D721Med (cell line): ENCODE measurements around the gene HS1BP3.

Source experiments
- DNase-seq: peaks from one replicate; pipeline ENCODE4 v3.0.0; 2011; ENCODE audit warnings: low spot score; ENCODE audit not compliant: insufficient read length
- FAIRE-seq: peaks from 2 replicates; lab custom pipeline; 2011; peaks lifted over from hg19 to GRCh38; lab: Jason Lieb, UNC
- TF ChIP-seq, protein P1 (sequence below): IDR thresholded peaks from 2 replicates; pipeline ENCODE4 v1.5.1; 2012; ENCODE audit warnings: mild to moderate bottlenecking, control low read depth; ENCODE audit not compliant: insufficient read depth; ENCODE audit errors: missing control alignments

Gene HS1BP3

DNA sequence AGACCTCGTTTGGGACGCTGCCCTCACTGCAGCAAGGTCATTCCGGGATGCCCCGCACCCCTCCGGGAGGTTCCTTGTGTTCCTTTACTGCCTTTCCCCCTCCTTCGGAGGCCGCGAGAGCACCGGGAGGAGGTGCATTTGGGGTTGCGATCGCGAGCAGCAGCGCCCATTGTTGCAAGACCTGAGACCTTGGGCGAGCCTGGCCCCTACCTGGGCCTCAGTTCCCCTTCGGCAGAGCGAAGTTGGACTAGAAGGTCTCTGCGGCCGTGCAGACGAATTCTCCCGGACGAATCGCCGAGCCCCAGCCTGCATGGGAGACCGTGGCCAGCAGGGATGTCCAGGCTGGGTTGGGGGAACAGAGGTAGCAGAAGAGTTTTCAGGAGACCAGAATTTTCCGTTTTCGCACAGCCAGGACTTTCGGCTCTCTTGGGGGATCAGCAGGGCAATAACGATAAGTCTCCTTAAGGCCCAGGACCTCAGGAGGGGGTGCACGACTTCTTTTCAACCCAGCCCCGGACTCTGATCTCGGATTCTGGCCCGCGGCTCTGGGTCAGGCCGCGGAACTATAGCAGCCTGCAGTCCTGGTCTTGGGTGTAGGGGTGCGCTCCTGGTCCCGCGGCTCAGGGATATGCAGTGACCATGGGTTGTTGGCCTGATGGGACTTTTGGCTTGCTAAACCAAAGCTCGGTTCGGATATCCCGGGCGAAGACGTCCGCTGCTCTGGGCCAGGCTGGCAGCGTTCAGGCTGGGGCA lies 18.8 kb upstream of the HS1BP3 start:
- DNase-seq (no peak), FAIRE-seq (no peak)
- TF ChIP-seq, protein P1, sequence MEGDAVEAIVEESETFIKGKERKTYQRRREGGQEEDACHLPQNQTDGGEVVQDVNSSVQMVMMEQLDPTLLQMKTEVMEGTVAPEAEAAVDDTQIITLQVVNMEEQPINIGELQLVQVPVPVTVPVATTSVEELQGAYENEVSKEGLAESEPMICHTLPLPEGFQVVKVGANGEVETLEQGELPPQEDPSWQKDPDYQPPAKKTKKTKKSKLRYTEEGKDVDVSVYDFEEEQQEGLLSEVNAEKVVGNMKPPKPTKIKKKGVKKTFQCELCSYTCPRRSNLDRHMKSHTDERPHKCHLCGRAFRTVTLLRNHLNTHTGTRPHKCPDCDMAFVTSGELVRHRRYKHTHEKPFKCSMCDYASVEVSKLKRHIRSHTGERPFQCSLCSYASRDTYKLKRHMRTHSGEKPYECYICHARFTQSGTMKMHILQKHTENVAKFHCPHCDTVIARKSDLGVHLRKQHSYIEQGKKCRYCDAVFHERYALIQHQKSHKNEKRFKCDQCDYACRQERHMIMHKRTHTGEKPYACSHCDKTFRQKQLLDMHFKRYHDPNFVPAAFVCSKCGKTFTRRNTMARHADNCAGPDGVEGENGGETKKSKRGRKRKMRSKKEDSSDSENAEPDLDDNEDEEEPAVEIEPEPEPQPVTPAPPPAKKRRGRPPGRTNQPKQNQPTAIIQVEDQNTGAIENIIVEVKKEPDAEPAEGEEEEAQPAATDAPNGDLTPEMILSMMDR: no peak

DNA sequence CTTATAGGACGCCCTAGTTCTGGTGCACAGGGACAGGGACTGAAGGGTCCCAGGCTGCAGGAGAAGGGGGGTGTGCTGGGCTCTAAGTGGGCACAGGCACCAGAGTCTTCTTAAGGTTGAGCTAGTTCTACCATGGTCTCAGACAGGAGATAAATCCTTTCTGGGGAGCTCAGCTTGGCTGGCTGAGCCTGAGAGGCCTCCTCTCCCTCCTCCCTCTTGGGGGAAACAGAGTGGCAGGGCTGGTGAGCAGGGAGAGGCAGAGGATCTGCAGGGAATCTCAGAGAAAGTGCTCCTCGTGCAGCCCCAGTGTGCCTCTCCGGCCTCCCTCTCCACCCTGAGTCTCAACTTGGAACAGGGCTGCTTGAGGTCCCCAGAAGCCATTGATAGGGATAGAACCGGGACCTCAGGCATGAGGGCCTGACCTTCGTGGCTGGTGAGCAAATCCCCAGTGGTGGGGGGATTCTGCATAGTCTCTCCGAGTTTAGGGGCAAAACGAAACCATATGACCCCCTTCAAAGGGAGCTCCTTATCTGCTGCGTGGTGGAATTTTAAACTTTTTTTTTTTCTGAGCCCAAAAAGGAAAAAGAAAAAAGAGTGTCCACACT lies 18.1 kb upstream of the HS1BP3 start:
- DNase-seq (no peak), FAIRE-seq (no peak)
- TF ChIP-seq, protein P1: no peak

DNA sequence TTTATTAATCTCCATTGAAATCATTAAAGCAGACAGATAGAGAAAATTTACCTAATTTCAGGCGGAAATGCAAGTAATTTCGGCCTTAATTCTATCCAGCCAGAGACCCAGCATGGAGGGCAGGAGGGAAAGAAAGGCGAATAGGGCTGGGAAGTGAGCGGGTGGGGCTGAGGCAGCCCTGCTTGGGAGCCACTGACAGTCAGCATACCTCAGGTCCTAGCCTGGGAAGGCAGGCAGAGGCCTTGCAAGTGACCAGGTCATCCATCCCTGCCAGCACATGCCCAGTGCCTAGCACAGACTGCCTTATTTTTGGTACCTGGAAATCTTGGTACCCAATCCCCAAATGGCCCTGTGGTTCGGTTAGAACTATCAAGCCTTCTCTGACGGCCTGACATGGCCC lies 17.6 kb upstream of the HS1BP3 start:
- DNase-seq (no peak), FAIRE-seq (no peak)
- TF ChIP-seq, protein P1: no peak

DNA sequence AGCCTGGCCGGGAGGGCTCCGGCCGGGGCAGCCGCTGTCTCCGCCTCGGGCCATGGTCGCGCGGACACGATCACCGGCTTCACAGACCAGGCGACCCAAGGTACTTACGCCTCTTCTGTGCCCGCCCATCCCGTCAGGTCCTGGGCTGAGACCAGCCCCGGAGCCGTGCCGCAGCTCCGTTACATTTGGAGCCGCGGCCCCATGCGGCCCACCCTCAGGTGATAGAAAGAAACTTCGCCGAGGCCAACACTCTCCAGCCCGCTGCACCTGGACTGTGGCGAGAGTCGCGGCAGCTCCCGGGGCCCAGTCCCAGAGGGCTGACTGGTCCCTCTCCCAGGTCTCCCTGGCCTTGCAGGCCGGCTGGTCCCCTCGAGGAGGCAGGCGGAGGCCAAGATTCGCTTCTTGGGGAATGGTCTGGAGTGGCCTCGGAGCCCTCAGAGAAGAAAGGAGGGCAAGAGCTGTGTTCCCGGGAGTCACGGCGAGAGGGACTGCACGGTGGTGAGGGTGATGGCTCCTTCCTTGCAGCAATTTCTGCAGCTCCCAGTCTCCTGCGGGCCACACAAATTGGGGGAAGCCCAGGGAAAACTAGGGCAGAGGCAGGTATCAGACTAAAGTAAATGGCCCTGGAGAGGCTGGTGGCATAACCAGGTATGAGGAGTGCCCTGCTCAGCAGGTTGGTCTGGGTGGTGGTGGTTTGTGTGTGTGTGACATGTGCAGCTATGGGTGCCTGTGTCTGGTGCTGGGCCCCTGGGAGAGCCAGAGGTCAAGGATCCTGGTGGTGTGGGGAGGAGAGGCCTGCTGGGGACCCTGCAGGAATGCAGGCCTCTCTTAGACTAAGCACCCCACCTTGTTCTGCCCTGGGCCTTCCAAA lies 16.9 kb upstream of the HS1BP3 start:
- no peak for FAIRE-seq
- DNase-seq: no peak
- TF ChIP-seq, protein P1: no peak

DNA sequence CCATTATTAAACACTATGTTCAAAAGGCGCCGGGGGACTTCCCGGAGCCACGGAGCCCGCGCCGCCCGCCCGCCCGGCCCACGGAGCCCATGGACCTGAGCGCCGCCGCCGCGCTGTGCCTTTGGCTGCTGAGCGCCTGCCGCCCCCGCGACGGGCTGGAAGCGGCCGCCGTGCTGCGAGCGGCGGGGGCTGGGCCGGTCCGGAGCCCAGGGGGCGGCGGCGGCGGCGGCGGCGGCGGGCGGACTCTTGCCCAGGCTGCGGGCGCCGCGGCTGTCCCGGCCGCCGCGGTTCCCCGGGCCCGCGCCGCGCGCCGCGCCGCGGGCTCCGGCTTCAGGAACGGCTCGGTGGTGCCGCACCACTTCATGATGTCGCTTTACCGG lies 16.2 kb upstream of the HS1BP3 start:
- DNase-seq: no peak
- TF ChIP-seq, protein P1: no peak
- FAIRE-seq: no peak

DNA sequence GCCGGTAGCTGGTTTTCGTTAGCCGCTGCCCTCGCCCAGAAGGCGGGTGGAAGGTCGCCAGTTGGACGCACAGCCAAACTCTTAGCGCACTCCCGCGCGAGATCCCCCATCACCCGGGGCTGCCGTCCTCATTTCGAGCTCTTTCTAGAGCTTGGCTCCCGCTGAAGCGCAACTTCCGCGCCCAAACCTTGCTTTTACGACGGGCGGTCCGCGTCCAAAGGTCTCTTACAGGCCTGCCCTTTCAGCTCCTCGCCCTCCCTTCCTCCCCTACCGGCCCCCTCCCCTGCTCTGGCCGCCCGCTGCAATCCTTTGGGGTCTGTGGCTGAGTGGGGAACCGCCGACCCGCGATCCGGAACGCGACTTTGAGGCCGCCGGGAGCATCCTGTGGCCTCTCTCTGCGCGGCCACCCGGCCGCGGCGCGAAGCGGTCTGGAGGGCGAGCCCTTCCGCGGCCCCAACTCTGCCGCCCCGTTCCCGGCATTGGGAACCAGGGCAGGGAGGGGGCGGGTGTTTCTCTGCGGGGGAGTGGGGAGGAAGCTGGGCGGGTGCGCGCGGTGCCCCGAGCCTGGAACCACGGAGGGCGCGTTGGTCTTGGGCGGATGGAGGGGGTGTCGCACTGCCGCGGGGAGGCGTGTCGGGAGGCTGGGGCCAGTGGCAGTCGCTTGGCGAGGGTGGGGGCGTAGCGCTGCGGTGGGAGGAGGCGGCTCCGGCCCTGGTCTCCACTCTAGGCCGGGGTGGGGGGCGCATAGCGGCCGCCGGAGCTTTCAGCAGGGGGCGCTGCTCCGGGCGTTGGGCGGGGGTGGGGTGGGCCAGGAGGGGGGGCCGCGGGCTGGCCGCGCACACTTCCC lies 15.6 kb upstream of the HS1BP3 start, which contains the start of gene GDF7:
TSS of gene GDF7 (plus strand) at position 841 of the 847 bp plus-strand sequence. CDS start 96 bp downstream, outside the sequence.
- FAIRE-seq: no peak
- TF ChIP-seq, protein P1: no peak
- DNase-seq: no peak
